HFF-Myc (cell line): ENCODE data around the gene PPM1B.
"Not testable (repeated sequence)": the region's sequence is repeated elsewhere in the genome, so short reads cannot be mapped to it uniquely, and the experiment has no call there.

ENCODE experiments used
- DNase-seq: peaks from one replicate; pipeline ENCODE4 v3.0.0-alpha.2; 2011; ENCODE audit warnings: low read depth; ENCODE audit errors: extremely low read depth
- H3K4me3 ChIP-seq: replicated peaks from 2 replicates; pipeline ENCODE4 v1.5.1; 2011; ENCODE audit warnings: low read depth, mild to moderate bottlenecking, control low read depth, low read length
- CTCF ChIP-seq: IDR thresholded peaks from 2 replicates; pipeline ENCODE4 v1.5.1; 2012; ENCODE audit warnings: mild to moderate bottlenecking, low read depth, low read length, control low read depth; ENCODE audit errors: missing control alignments

The PPM1B gene

GRCh38 chr2:44254023-44254422 lies 85.3 kb downstream of the PPM1B start:
- DNase-seq = no peak
- TF ChIP-seq CTCF = no peak

GRCh38 chr2:44255704-44256103 lies 87.0 kb downstream of the PPM1B start:
- not testable (repeated sequence) for DNase-seq, H3K4me3 ChIP-seq

More at GRCh38 chr2:44254023-44254422, 85.3 kb downstream of the PPM1B start:
- no peak overlapping the region for H3K4me3 ChIP-seq

- H3K4me3 ChIP-seq, DNase-seq: not testable (repeated sequence)
Observed at GRCh38 chr2:44257802-44258201, 89.1 kb downstream of the PPM1B start.

- H3K4me3 ChIP-seq = no peak overlapping the region
- no peak for TF ChIP-seq CTCF
Observed at GRCh38 chr2:44267269-44267795, 98.7 kb downstream of the PPM1B start.

GRCh38 chr2:44267796-44268648 lies 99.3 kb downstream of the PPM1B start:
- no peak for TF ChIP-seq CTCF
- no peak for DNase-seq
- H3K4me3 ChIP-seq = no peak overlapping the region

More at GRCh38 chr2:44267269-44267795, 98.7 kb downstream of the PPM1B start:
- DNase-seq = no peak

- no peak for TF ChIP-seq CTCF
- no peak for DNase-seq
- no peak overlapping the region for H3K4me3 ChIP-seq
Observed at GRCh38 chr2:44269831-44270230, 101.2 kb downstream of the PPM1B start.

GRCh38 chr2:44271296-44271695 lies 102.6 kb downstream of the PPM1B start:
- no peak for DNase-seq

More at GRCh38 chr2:44271296-44271695, 102.6 kb downstream of the PPM1B start:
- TF ChIP-seq CTCF = no peak
- no peak overlapping the region for H3K4me3 ChIP-seq
